Measurements from ENCODE around the gene DYSF. TPM values are rescaled to one million over a fixed set of nuclear protein-coding genes. Genes with fewer than 3 reads are reported as not detected.

DYSF gene
- total and polyA plus RNA-seq, 8 donors: 1.1 to 5.5 (median 2.1) TPM

DNA sequence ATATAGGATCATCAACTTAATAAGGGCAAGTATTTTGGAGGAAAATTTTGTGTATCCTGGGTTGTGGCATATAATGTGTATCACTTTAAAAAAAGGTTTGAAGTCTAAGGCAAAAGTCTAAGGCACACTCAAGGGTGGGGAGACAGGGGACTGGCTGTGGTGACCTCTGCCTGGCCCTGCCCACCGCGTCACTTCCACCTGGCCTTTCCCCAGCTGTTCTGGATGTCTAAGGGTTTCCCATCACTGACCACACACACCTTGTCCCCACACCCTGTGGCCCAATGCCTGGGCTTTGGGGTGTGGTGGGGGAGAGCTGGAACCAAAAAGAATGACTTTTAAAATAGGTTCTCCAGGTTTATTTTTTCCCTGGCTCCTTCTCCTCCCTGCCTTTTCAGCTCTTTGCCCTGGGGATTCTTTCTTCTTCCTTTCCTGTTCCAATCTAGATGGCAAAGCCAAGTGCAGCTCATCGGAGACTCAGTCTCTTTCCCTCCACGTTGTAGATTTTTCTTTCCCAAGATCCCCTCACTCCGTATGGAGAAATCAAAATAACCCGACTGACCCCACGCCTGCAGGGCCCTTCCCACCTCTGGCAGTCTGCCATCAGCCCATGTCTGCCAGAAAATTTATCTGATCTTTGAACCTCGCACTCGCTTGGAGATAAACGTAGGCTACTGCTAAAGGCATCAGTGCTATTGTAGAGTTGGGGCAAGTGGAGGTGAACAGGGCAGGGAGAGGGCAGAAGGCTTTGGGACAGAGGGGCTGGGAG lies 257.2 kb downstream of the DYSF start:
- H3K9me3 ChIP-seq: no peaks in the 10 kb centered on the region
- no peak for DNase-seq
- TF ChIP-seq, protein P1, sequence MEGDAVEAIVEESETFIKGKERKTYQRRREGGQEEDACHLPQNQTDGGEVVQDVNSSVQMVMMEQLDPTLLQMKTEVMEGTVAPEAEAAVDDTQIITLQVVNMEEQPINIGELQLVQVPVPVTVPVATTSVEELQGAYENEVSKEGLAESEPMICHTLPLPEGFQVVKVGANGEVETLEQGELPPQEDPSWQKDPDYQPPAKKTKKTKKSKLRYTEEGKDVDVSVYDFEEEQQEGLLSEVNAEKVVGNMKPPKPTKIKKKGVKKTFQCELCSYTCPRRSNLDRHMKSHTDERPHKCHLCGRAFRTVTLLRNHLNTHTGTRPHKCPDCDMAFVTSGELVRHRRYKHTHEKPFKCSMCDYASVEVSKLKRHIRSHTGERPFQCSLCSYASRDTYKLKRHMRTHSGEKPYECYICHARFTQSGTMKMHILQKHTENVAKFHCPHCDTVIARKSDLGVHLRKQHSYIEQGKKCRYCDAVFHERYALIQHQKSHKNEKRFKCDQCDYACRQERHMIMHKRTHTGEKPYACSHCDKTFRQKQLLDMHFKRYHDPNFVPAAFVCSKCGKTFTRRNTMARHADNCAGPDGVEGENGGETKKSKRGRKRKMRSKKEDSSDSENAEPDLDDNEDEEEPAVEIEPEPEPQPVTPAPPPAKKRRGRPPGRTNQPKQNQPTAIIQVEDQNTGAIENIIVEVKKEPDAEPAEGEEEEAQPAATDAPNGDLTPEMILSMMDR (IDR thresholded peaks at IDR 0.05): no peak
- no peaks in the 10 kb centered on the region for H3K36me3 ChIP-seq
- no peaks in the 10 kb centered on the region for H3K4me1 ChIP-seq
- intact Hi-C loops (cut with DNase I): no loop called here
- H3K27me3 ChIP-seq: no peaks in the 10 kb centered on the region
- WGBS, 2 donors: 43 to 47% methylated on average over 10 of the region's 10 CpGs
- FAIRE-seq: no peak
- H3K27ac ChIP-seq: no peak overlapping the region
- ATAC-seq: no peak
- no peak overlapping the region for H3K4me3 ChIP-seq

DNA sequence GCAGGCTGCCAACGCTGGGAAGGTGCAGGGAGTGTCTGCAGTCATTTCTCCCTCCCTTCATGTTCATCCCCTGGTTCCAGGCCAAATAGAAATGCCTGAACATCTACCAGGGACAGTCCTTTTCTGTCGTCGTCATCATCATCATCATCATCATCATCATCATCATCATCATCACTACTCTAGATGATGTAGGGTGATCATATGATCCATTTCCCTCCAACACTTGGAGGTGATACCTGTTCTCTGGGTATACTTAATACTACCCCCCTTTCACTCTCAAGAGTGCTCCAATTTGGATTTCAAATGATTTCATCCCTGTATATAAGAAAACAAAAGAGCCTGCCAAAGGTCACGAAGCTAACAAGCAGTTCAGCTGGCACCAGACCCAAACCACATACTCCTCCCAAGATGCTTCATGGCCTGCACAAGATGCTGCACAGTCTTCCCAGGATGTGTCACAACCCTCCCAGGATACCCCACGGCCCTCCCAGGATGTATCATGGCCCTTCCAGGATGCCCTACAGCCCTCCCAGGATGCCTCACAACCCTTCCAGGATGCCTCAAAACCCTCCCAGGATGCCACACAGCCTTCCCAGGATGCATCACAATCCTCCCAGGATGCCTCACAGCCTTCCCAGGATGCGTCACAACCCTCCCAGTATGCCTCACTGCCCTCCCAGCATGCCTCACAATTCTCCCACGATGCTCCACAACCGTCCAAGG lies 257.9 kb downstream of the DYSF start:
- 63 to 68% methylated on average over 8 of the region's 8 CpGs for WGBS, 2 donors
- DNase-seq: no peak
- no peaks in the 10 kb centered on the region for H3K27me3 ChIP-seq
- H3K4me3 ChIP-seq: no peak overlapping the region
- no peaks in the 10 kb centered on the region for H3K9me3 ChIP-seq
- no peak overlapping the region for H3K27ac ChIP-seq
- intact Hi-C loops (cut with DNase I): no loop called here
- no peaks in the 10 kb centered on the region for H3K36me3 ChIP-seq
- ATAC-seq: peak in 1 of 4 donors; percentile 12
- no peaks in the 10 kb centered on the region for H3K4me1 ChIP-seq
- TF ChIP-seq, protein P1 (IDR thresholded peaks at IDR 0.05): no peak
- no peak for FAIRE-seq

GRCh38 chr2:71712158-71712818 lies 258.9 kb downstream of the DYSF start:
- TF ChIP-seq, protein P1 (IDR thresholded peaks at IDR 0.05): no peak
- intact Hi-C loops (cut with DNase I): no loop called here
- ATAC-seq (no peak), DNase-seq (no peak), FAIRE-seq (no peak)
- peaks cover 0 to 1% (median 0%) of the 10 kb centered on the region in 3 donors for H3K4me1 ChIP-seq
- no peaks in the 10 kb centered on the region for H3K36me3 ChIP-seq
- H3K9me3 ChIP-seq: no peaks in the 10 kb centered on the region
- H3K27me3 ChIP-seq: no peaks in the 10 kb centered on the region
- no peak overlapping the region for H3K4me3 ChIP-seq
- H3K27ac ChIP-seq: no peak overlapping the region
- 95 to 98% methylated on average over 8 of the region's 8 CpGs for WGBS, 2 donors

DNA sequence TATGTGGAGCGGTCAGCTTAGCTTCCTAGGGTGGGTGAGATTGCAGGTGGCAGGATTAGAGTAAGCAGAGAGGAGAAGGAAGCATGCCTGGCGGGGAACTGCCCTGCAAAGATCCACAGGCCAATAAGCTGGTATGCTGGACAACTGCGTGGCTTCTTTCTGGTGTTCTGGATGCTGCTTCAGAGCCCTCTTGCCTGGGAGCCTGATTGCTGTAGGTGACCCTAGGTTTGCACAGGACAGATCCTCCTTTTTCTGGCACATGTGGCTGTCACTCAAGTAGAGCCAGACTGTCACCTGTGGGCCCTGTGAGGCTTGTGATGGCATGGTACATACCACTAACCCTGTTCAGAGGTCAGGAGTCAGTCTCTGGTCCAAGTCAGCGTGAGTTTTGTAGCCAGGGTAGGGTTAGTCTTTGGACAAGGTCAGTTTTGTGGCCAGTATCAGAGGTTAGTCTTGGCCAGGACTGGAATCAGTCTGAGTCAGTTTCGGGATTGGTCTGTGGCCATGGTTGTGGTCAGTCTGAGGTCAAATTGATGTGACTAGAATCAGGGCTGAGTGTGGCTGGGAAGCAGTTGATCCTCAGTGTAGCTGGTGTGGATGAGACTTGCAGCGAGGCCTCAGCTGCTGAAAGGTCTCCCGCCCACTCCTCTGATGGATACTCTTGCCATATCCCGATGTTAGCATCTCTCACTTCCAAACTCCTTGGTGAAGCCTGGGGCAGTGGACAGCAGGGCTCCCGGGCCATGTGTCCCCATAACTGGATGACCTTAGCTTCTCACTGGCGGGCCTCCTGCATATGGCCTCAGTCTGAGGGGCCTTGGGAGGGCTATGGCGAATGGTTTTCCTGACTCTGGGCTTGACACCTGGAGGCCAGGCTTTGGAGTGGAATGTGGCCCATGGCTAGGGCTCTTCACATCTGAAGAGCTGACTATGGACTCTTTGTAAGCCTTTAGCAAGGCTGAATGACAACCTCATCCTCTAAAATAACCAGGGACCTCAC lies 260.5 kb downstream of the DYSF start:
- FAIRE-seq (no peak), DNase-seq (peak in 1 of 6 donors; percentile 42)
- no peak overlapping the region for H3K27ac ChIP-seq

More for the DNA sequence above, 260.5 kb downstream of the DYSF start:
- ATAC-seq: peak in 1 of 4 donors; percentile 32
- no peaks in the 10 kb centered on the region for H3K36me3 ChIP-seq
- intact Hi-C loops (cut with DNase I): no loop called here
- WGBS, 2 donors: 90 to 91% methylated on average over 11 of the region's 11 CpGs
- peaks cover 0 to 8% (median 0%) of the 10 kb centered on the region in 3 donors for H3K4me1 ChIP-seq
- H3K27me3 ChIP-seq: no peaks in the 10 kb centered on the region
- TF ChIP-seq, protein P1 (IDR thresholded peaks at IDR 0.05): no peak
- no peak overlapping the region for H3K4me3 ChIP-seq
- H3K9me3 ChIP-seq: no peaks in the 10 kb centered on the region
